Mesendoderm (in vitro differentiated cells): ENCODE data around the gene ZNF714.

ENCODE experiments used
- DNase-seq: peaks from one replicate; pipeline ENCODE4 v3.0.0; 2013
- H2AK5ac ChIP-seq: 2 replicates; pipeline ENCODE4 v1.6.1; 2013; ENCODE audit warnings: low read length, inconsistent platforms
- H2BK120ac ChIP-seq: 2 replicates; pipeline ENCODE4 v1.6.1; 2013; ENCODE audit warnings: low read depth, mild to moderate bottlenecking, low read length, moderate library complexity, mixed read lengths
- H2BK15ac ChIP-seq: replicated peaks from 2 replicates; pipeline ENCODE4 v1.6.1; 2013; ENCODE audit warnings: low read depth, mild to moderate bottlenecking, moderate library complexity
- H2BK5ac ChIP-seq: 2 replicates; pipeline ENCODE4 v1.6.1; 2013; ENCODE audit warnings: low read length, inconsistent platforms
- H3K18ac ChIP-seq: 2 replicates; pipeline ENCODE4 v1.6.1; 2013; ENCODE audit warnings: mild to moderate bottlenecking, low read length, mixed read lengths
- H3K23ac ChIP-seq: one replicate; pipeline ENCODE4 v1.6.1; 2013; ENCODE audit warnings: low read length
- H3K27ac ChIP-seq: 2 replicates; pipeline ENCODE4 v1.5.1; 2013; ENCODE audit warnings: low read depth, mild to moderate bottlenecking, inconsistent platforms, low read length, moderate library complexity
- H3K27me3 ChIP-seq: 2 replicates; pipeline ENCODE4 v1.6.1; 2013; ENCODE audit warnings: low read length, control low read depth, mild to moderate bottlenecking, inconsistent platforms; ENCODE audit not compliant: insufficient read depth, poor library complexity
- H3K36me3 ChIP-seq: 2 replicates; pipeline ENCODE4 v1.6.1; 2013; ENCODE audit warnings: low read length, inconsistent platforms; ENCODE audit not compliant: control insufficient read depth, insufficient read depth
- H3K4ac ChIP-seq: one replicate; pipeline ENCODE4 v1.6.1; 2013; ENCODE audit warnings: low read depth, mild to moderate bottlenecking, low read length, moderate library complexity
- H3K4me1 ChIP-seq: 2 replicates; pipeline ENCODE4 v1.6.1; 2013; ENCODE audit warnings: low read depth, low read length, inconsistent platforms; ENCODE audit not compliant: control insufficient read depth
- H3K4me2 ChIP-seq: 2 replicates; pipeline ENCODE4 v1.6.1; 2013; ENCODE audit warnings: low read length
- H3K4me3 ChIP-seq: 2 replicates; pipeline ENCODE4 v1.5.1; 2013; ENCODE audit warnings: mild to moderate bottlenecking, low read length
- H3K56ac ChIP-seq: one replicate; pipeline ENCODE4 v1.6.1; 2013; ENCODE audit warnings: low read length
- H3K79me1 ChIP-seq: 2 replicates; pipeline ENCODE4 v1.6.1; 2013; ENCODE audit warnings: low read length, inconsistent platforms
- H3K79me2 ChIP-seq: 2 replicates; pipeline ENCODE4 v1.6.1; 2013; ENCODE audit warnings: mild to moderate bottlenecking, low read length; ENCODE audit not compliant: control insufficient read depth, insufficient read depth
- H3K9ac ChIP-seq: 2 replicates; pipeline ENCODE4 v1.6.1; 2013; ENCODE audit warnings: low read length, inconsistent platforms
- H4K5ac ChIP-seq: one replicate; pipeline ENCODE4 v1.6.1; 2013; ENCODE audit warnings: low read length
- H4K8ac ChIP-seq: one replicate; pipeline ENCODE4 v1.6.1; 2013; ENCODE audit warnings: low read depth, mild to moderate bottlenecking, control low read depth, low read length, moderate library complexity
- whole genome bisulfite sequencing: extraction: QIAGEN DNeasy Blood & Tissue Kit; methylation state at CpG from one replicate; pipeline ENCODE4 v1.1.7; 2013; ENCODE audit warnings: low lambda C conversion rate, missing lambda C conversion rate; ENCODE audit not compliant: insufficient coverage; ENCODE audit errors: extremely low coverage; 5-methylcytosine and 5-hydroxymethylcytosine counted together

ZNF714 gene

GRCh38 chr19:21065336-21065735 lies 16.7 kb upstream of the ZNF714 start:
- no peak overlapping the region for H3K9ac ChIP-seq
- H3K4me3 ChIP-seq: no peak overlapping the region
- H4K8ac ChIP-seq: no peak overlapping the region

GRCh38 chr19:21084343-21084742 lies 2.3 kb downstream of the ZNF714 start:
- Histone ChIP-seq H2AK5ac (no peak overlapping the region), H2BK5ac (no peak overlapping the region), H3K79me2 (peaks cover 23% of the 10 kb centered on the region), H2BK120ac (no peak overlapping the region), H3K23ac (no peak overlapping the region), H3K9ac (no peak overlapping the region), H3K4me1 (no peaks in the 10 kb centered on the region), H3K4me3 (no peak overlapping the region), H3K79me1 (peaks cover 4% of the 10 kb centered on the region), H4K5ac (no peak overlapping the region), H3K18ac (no peak overlapping the region), H3K27me3 (no peaks in the 10 kb centered on the region), H3K4me2 (no peak overlapping the region), H3K56ac (no peak overlapping the region), H4K8ac (peak overlapping the region; percentile 28), H3K4ac (no peak overlapping the region), H3K36me3 (no peaks in the 10 kb centered on the region), H2BK15ac (no peak overlapping the region), H3K27ac (no peak overlapping the region)
- DNase-seq: peak; percentile 26
- WGBS: no CpG with 5 or more reads among the region's 1 CpG

More at GRCh38 chr19:21065336-21065735, 16.7 kb upstream of the ZNF714 start:
- no peak overlapping the region for H3K4ac ChIP-seq
- no peak for DNase-seq
- no peak overlapping the region for H2BK5ac ChIP-seq
- no peak overlapping the region for H2BK120ac ChIP-seq
- H3K18ac ChIP-seq: no peak overlapping the region
- H3K27me3 ChIP-seq: no peaks in the 10 kb centered on the region
- no peaks in the 10 kb centered on the region for H3K4me1 ChIP-seq
- no peaks in the 10 kb centered on the region for H3K79me1 ChIP-seq
- no peak overlapping the region for H3K56ac ChIP-seq
- H2AK5ac ChIP-seq: no peak overlapping the region
- no peaks in the 10 kb centered on the region for H3K36me3 ChIP-seq
- no peak overlapping the region for H3K23ac ChIP-seq
- no peak overlapping the region for H4K5ac ChIP-seq
- H3K4me2 ChIP-seq: no peak overlapping the region
- H3K79me2 ChIP-seq: no peaks in the 10 kb centered on the region
- no peak overlapping the region for H3K27ac ChIP-seq
- H2BK15ac ChIP-seq: no peak overlapping the region

- WGBS: no CpG with 5 or more reads among the region's 3 CpGs
These were observed 5.9 kb downstream of the ZNF714 start for GRCh38 chr19:21087871-21088270.

GRCh38 chr19:21092109-21092508 lies 10.1 kb downstream of the ZNF714 start:
- no peak overlapping the region for H3K4me3 ChIP-seq
- no peak overlapping the region for H3K9ac ChIP-seq
- no peak overlapping the region for H3K4ac ChIP-seq
- H3K79me2 ChIP-seq: peaks cover 25% of the 10 kb centered on the region
- no peak overlapping the region for H3K18ac ChIP-seq
- H3K79me1 ChIP-seq: peaks cover 12% of the 10 kb centered on the region
- H3K36me3 ChIP-seq: peaks cover 6% of the 10 kb centered on the region
- H2AK5ac ChIP-seq: no peak overlapping the region
- no peak overlapping the region for H3K27ac ChIP-seq
- H3K23ac ChIP-seq: no peak overlapping the region
- H2BK5ac ChIP-seq: no peak overlapping the region
- H4K5ac ChIP-seq: no peak overlapping the region
- H2BK15ac ChIP-seq: no peak overlapping the region
- no peaks in the 10 kb centered on the region for H3K27me3 ChIP-seq
- DNase-seq: no peak
- H3K56ac ChIP-seq: no peak overlapping the region
- no peaks in the 10 kb centered on the region for H3K4me1 ChIP-seq
- no peak overlapping the region for H3K4me2 ChIP-seq
- H4K8ac ChIP-seq: no peak overlapping the region
- no peak overlapping the region for H2BK120ac ChIP-seq

More at GRCh38 chr19:21087871-21088270, 5.9 kb downstream of the ZNF714 start:
- Histone ChIP-seq H2AK5ac (no peak overlapping the region), H3K4me1 (no peaks in the 10 kb centered on the region), H3K79me1 (peaks cover 10% of the 10 kb centered on the region), H2BK5ac (no peak overlapping the region), H3K36me3 (peaks cover 4% of the 10 kb centered on the region), H2BK120ac (no peak overlapping the region), H3K27me3 (no peaks in the 10 kb centered on the region), H3K4ac (no peak overlapping the region), H2BK15ac (no peak overlapping the region), H3K18ac (no peak overlapping the region), H3K9ac (no peak overlapping the region), H3K23ac (no peak overlapping the region), H4K5ac (no peak overlapping the region), H3K79me2 (peaks cover 26% of the 10 kb centered on the region), H3K56ac (no peak overlapping the region), H3K4me2 (no peak overlapping the region), H4K8ac (no peak overlapping the region), H3K4me3 (no peak overlapping the region), H3K27ac (no peak overlapping the region)
- no peak for DNase-seq

- Histone ChIP-seq H3K4me1 (no peaks in the 10 kb centered on the region), H3K4me3 (no peak overlapping the region), H3K27me3 (no peaks in the 10 kb centered on the region), H2BK15ac (no peak overlapping the region), H3K23ac (no peak overlapping the region), H4K5ac (no peak overlapping the region), H4K8ac (no peak overlapping the region), H3K56ac (no peak overlapping the region), H3K79me2 (peaks cover 25% of the 10 kb centered on the region), H3K4ac (no peak overlapping the region), H2BK5ac (no peak overlapping the region), H3K4me2 (no peak overlapping the region), H3K79me1 (peaks cover 12% of the 10 kb centered on the region), H2AK5ac (no peak overlapping the region), H2BK120ac (no peak overlapping the region), H3K18ac (no peak overlapping the region), H3K36me3 (peaks cover 6% of the 10 kb centered on the region), H3K9ac (no peak overlapping the region), H3K27ac (no peak overlapping the region)
- WGBS: no CpG with 5 or more reads among the region's 1 CpG
- DNase-seq: no peak
These were observed 12.5 kb downstream of the ZNF714 start for GRCh38 chr19:21094347-21095025.

GRCh38 chr19:21098291-21098690 lies 16.3 kb downstream of the ZNF714 start:
- Histone ChIP-seq H3K56ac (no peak overlapping the region), H4K8ac (no peak overlapping the region), H2BK15ac (no peak overlapping the region), H3K79me2 (peaks cover 17% of the 10 kb centered on the region), H3K79me1 (peaks cover 7% of the 10 kb centered on the region), H3K27ac (no peak overlapping the region), H3K4me1 (no peaks in the 10 kb centered on the region), H2BK120ac (no peak overlapping the region), H3K9ac (no peak overlapping the region), H3K4ac (no peak overlapping the region), H4K5ac (no peak overlapping the region), H3K4me3 (no peak overlapping the region), H3K36me3 (peaks cover 2% of the 10 kb centered on the region), H3K23ac (no peak overlapping the region), H3K18ac (no peak overlapping the region), H3K4me2 (no peak overlapping the region), H2BK5ac (no peak overlapping the region), H3K27me3 (no peaks in the 10 kb centered on the region), H2AK5ac (no peak overlapping the region)
- no peak for DNase-seq
- WGBS: no CpG with 5 or more reads among the region's 2 CpGs
